HepG2 (cell line): ENCODE data around the gene PIR. TPM values are rescaled to one million over a fixed set of nuclear protein-coding genes. Genes with fewer than 3 reads are reported as not detected.

Experiments used
- ATAC-seq: fragments of 200-7000 bp; cut with Tn5 transposase; 3 replicates; pipeline ENCODE4 v1.9.1; 2020; ENCODE audit warnings: mild to moderate bottlenecking, moderate library complexity
- BruUV-seq: library from RNA; stranded (reverse); fragments of 400-500 nt; replicated peaks from 2 replicates; lab custom pipeline; 2021; lab: Mats Ljungman, UMichigan
- CTCF ChIA-PET: fragments of 300-600 bp; formaldehyde crosslinking; extraction: SDS; loops from one replicate; lab custom pipeline; 2021; ENCODE audit warnings: low total read pairs, inconsistent platforms, low intra/inter-chr PET ratio; lab: Yijun Ruan, JAX
- POLR2A ChIA-PET: fragments of 350-600 bp; sonication (Branson Sonifier 250); formaldehyde crosslinking; loops from one replicate; lab custom pipeline; 2020; ENCODE audit warnings: antibody characterized with exemption, inconsistent platforms; lab: Yijun Ruan, JAX
- DNase-seq: peaks from one replicate; pipeline ENCODE4 v3.0.0-alpha.2; 2015; ENCODE audit warnings: low spot score
- FAIRE-seq: peaks from 3 replicates; lab custom pipeline; 2011; peaks lifted over from hg19 to GRCh38; lab: Jason Lieb, UNC
- H2AFZ ChIP-seq: one replicate; pipeline ENCODE4 v1.6.1; 2011; ENCODE audit warnings: low read length, inconsistent platforms
- H3K27ac ChIP-seq: fragments of 300-600 bp; 3 replicates; pipeline ENCODE4 v1.8.0; 2011; ENCODE audit warnings: mixed run types, mild to moderate bottlenecking, mixed read lengths, low read length, inconsistent platforms; ENCODE audit not compliant: insufficient read depth; ENCODE audit errors: extremely low read length
- H3K27me3 ChIP-seq, 2 experiments: fragments of 200-600 bp in 1 of 2; 2 replicates in 1 of 2; 3 replicates in 1 of 2; pipeline versions ENCODE4 v1.6.0 to v1.8.0; 2011; ENCODE audit warnings: low read length in 2 of 2, mild to moderate bottlenecking in 2 of 2, moderate library complexity in 2 of 2, inconsistent platforms in 1 of 2; ENCODE audit not compliant: insufficient read depth in 2 of 2, control insufficient read depth in 1 of 2
- H3K36me3 ChIP-seq, 2 experiments: fragments of 200-600 bp in 1 of 2; replicated peaks in 1 of 2; 2 replicates in 1 of 2; 3 replicates in 1 of 2; pipeline versions ENCODE4 v1.5.1 to v1.8.0; 2011; ENCODE audit warnings: low read length in 2 of 2, inconsistent platforms in 1 of 2; ENCODE audit not compliant: insufficient read depth in 2 of 2, control insufficient read depth in 1 of 2
- H3K4me1 ChIP-seq: 2 replicates; pipeline ENCODE4 v1.5.1; 2012; ENCODE audit warnings: low read length, inconsistent platforms; ENCODE audit not compliant: insufficient read depth
- H3K4me2 ChIP-seq: 2 replicates; pipeline ENCODE4 v1.6.0; 2011; ENCODE audit warnings: low read depth, low read length, inconsistent platforms
- H3K4me3 ChIP-seq, 3 experiments: fragments of 200-600 bp in 1 of 3; sonication (generic), shearing (Covaris generic) in 1 of 3; replicated peaks in 1 of 3; 2 replicates each; pipeline ENCODE4 v1.5.1; 2011 to 2016; ENCODE audit warnings: low read length in 3 of 3, inconsistent platforms in 2 of 3, low read depth in 2 of 3, mild to moderate bottlenecking in 2 of 3, control low read depth in 1 of 3, mixed read lengths in 1 of 3; ENCODE audit not compliant: insufficient read depth in 1 of 3
- H3K79me2 ChIP-seq: one replicate; pipeline ENCODE4 v1.6.1; 2011; ENCODE audit warnings: low read length, inconsistent platforms; ENCODE audit not compliant: insufficient read depth
- H3K9ac ChIP-seq: 2 replicates; pipeline ENCODE4 v1.6.0; 2011; ENCODE audit warnings: mild to moderate bottlenecking, low read depth, low read length, inconsistent platforms; ENCODE audit not compliant: insufficient read depth
- H3K9me3 ChIP-seq: 2 replicates; pipeline ENCODE4 v1.5.1; 2012; ENCODE audit warnings: mild to moderate bottlenecking, low read length
- H4K20me1 ChIP-seq: 2 replicates; pipeline ENCODE4 v1.6.0; 2011; ENCODE audit warnings: inconsistent platforms, mild to moderate bottlenecking, low read length, moderate library complexity; ENCODE audit not compliant: insufficient read depth
- ATM ChIP-seq: fragments of 450-650 bp; IDR thresholded peaks from 2 replicates; pipeline ENCODE4 v1.7.1; 2017; ENCODE audit warnings: mild to moderate bottlenecking, borderline replicate concordance
- BATF2 ChIP-seq: sonication (generic); formaldehyde crosslinking; IDR thresholded peaks from 2 replicates; pipeline ENCODE4 v1.8.0; 2022; ENCODE audit warnings: mild to moderate bottlenecking, missing genetic modification reagents, moderate library complexity
- FOSL1 ChIP-seq: sonication (generic); formaldehyde crosslinking; IDR thresholded peaks from 2 replicates; pipeline ENCODE4 v1.9.0; 2021; ENCODE audit warnings: missing genetic modification reagents, borderline replicate concordance
- POLR2A ChIP-seq, 2 experiments: IDR thresholded peaks; 2 replicates each; pipeline ENCODE4 v1.6.1; 2011; ENCODE audit warnings: low read depth in 2 of 2, low read length in 2 of 2, mild to moderate bottlenecking in 1 of 2, moderate library complexity in 1 of 2; ENCODE audit not compliant: insufficient read depth in 1 of 2
- REL ChIP-seq: sonication (generic); formaldehyde crosslinking; conservative IDR thresholded peaks from 2 replicates; pipeline ENCODE4 v1.8.0; 2022; ENCODE audit warnings: mild to moderate bottlenecking, missing genetic modification reagents, moderate library complexity
- ZBTB40 ChIP-seq, 2 experiments: fragments of 450-650 bp in 1 of 2; sonication (generic) in 1 of 2; formaldehyde crosslinking in 1 of 2; IDR thresholded peaks; 2 replicates each; pipeline versions ENCODE4 v1.6.1 to v1.8.0; 2016 to 2022; ENCODE audit warnings: antibody characterized with exemption in 1 of 2, mild to moderate bottlenecking in 1 of 2, missing genetic modification reagents in 1 of 2
- ZSCAN30 ChIP-seq: sonication (generic); formaldehyde crosslinking; IDR thresholded peaks from 2 replicates; pipeline ENCODE4 v1.5.0; 2020; ENCODE audit warnings: mild to moderate bottlenecking, missing genetic modification reagents
- WGBS: methylation state at CpG from one replicate; pipeline ENCODE4 v1.1.6; 2017; ENCODE audit warnings: low lambda C conversion rate; 5-methylcytosine and 5-hydroxymethylcytosine counted together
- in situ Hi-C: cut with HindIII; loops from 2 replicates; pipeline ENCODE4 v1.10.0; 2017; ENCODE audit warnings: low pct_unique_long_range_greater_than_20kb; ENCODE audit not compliant: extremely low pct_ligation_motif_present
- intact Hi-C: fragments of 100-400 bp; cut with micrococcal nuclease; formaldehyde crosslinking; loops from one replicate; pipeline ENCODE4 v1.10.0; 2022; ENCODE audit not compliant: unreplicated experiment
- polyA plus RNA-seq, 8 experiments: library from polyadenylated mRNA; depleted of rRNA in 3 of 8; stranded (reverse) in 7 of 8; unstranded in 1 of 8; fragments of >200 nt; fragmentation: Illumina TruSeq in 4 of 8; extraction: Trizol in 4 of 8; gene quantifications; 2 replicates each; pipeline versions ENCODE4 v1.2.1 to v1.2.3, GENCODE V29; 2011 to 2016; ENCODE audit warnings: low read depth in 4 of 8, missing spikeins in 1 of 8, mixed read lengths in 1 of 8; ENCODE audit not compliant: insufficient read depth in 1 of 8
- total RNA-seq, 5 experiments: library from RNA; depleted of rRNA; stranded (reverse); fragments of >200 nt; fragmentation: Illumina TruSeq; extraction: Trizol; gene quantifications; 2 replicates each; pipeline ENCODE4 v1.2.3, GENCODE V29; 2016; ENCODE audit warnings: low read depth in 1 of 5

The PIR gene
- total and polyA plus RNA-seq, 2 of the 13 experiments (the other 11 are each of a cell fraction or from before 2014, with no cell fraction given), result 12.2 to 38.0 TPM

GRCh38 chrX:15416133-15416993 is 76.8 kb downstream of the PIR start:
- CTCF ChIA-PET, result no interaction called here
- no peak overlapping the region for H3K4me2 ChIP-seq
- BruUV-seq, result no TSS peak

GRCh38 chrX:15413101-15413500 is 80.0 kb downstream of the PIR start:
- ChIA-PET POLR2A (no interaction called here), CTCF (no interaction called here)
- no peaks in the 10 kb centered on the region; the same call in 1 of the 2 replicates for H3K9me3 ChIP-seq
- in situ Hi-C loops (no loop called here), intact Hi-C loops (no loop called here)
- no peaks in the 10 kb centered on the region for H4K20me1 ChIP-seq
- FAIRE-seq (no peak), DNase-seq (no peak), ATAC-seq (no peak)
- BruUV-seq, result no TSS peak
- no peak overlapping the region for H2AFZ ChIP-seq
- H3K79me2 ChIP-seq, result no peaks in the 10 kb centered on the region
- H3K4me2 ChIP-seq, result no peak overlapping the region
- no peaks in the 10 kb centered on the region for H3K27me3 ChIP-seq
- no peak overlapping the region for H3K4me3 ChIP-seq
- 96% methylated on average over 5 of the region's 6 CpGs for WGBS
- no peaks in the 10 kb centered on the region for H3K4me1 ChIP-seq
- H3K27ac ChIP-seq, result no peak overlapping the region
- H3K36me3 ChIP-seq, result no peaks in the 10 kb centered on the region
- H3K9ac ChIP-seq, result no peak overlapping the region
- no peak for TF ChIP-seq ZSCAN30 (CRISPR knock-in tag)
- TF ChIP-seq ZBTB40 (IDR thresholded peaks at IDR 0.05), result no peak
- no peak for TF ChIP-seq ZBTB40 (CRISPR knock-in tag; IDR thresholded peaks at IDR 0.05)
- no peak for TF ChIP-seq FOSL1
- no peak for TF ChIP-seq ATM
- TF ChIP-seq BATF2, result no peak

More at GRCh38 chrX:15416133-15416993, 76.8 kb downstream of the PIR start:
- TF ChIP-seq FOSL1, result no peak
- no peak for TF ChIP-seq REL (CRISPR knock-in tag)
- no peak for TF ChIP-seq POLR2A (IDR thresholded peaks at IDR 0.05; ENCODE audit: insufficient read depth in 1 of 2, low read depth in 2 of 2, low read length in 2 of 2)
- in situ Hi-C loops, result no loop called here
- ATAC-seq (no peak; the same call in 2 of the 3 replicates), DNase-seq (no peak), FAIRE-seq (no peak)
- no peak overlapping the region for H2AFZ ChIP-seq
- WGBS, result 95% methylated on average over 10 of the region's 10 CpGs
- no peak overlapping the region for H3K4me3 ChIP-seq
- no peaks in the 10 kb centered on the region for H3K4me1 ChIP-seq
- H4K20me1 ChIP-seq, result no peaks in the 10 kb centered on the region
- H3K9me3 ChIP-seq, result no peaks in the 10 kb centered on the region; the same call in 1 of the 2 replicates
- intact Hi-C loops, result no loop called here
- H3K9ac ChIP-seq, result no peak overlapping the region
- no peaks in the 10 kb centered on the region for H3K27me3 ChIP-seq
- no peak overlapping the region for H3K27ac ChIP-seq
- no peaks in the 10 kb centered on the region for H3K79me2 ChIP-seq
- POLR2A ChIA-PET, result no interaction called here
- H3K36me3 ChIP-seq, result no peaks in the 10 kb centered on the region
